Central memory CD4-positive, alpha-beta T cell (primary cell): ENCODE data around the gene BMX.

ENCODE experiments used
- DNase-seq: peaks from one replicate; pipeline ENCODE4 v3.0.0; 2022

Gene BMX

DNA sequence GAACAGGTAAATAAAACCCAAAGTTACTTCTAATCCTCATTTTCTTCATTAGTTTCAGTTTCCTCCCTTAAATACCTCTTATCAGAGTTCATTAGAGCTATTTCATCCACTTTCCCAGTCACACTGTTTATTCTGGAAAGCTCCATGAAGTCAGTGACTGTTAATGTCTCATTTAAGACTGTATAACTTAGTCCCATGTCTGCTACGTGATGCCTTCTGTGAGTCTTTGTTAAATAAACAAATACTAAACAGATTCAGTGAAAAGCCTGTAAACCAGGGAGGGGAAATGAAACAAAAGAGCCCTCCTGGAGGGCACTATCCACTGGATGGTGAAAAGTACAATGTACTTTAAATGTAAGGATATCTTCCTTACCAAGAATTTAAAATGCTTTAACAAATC lies 75.4 kb downstream of the BMX start:
- no peak for DNase-seq

DNA sequence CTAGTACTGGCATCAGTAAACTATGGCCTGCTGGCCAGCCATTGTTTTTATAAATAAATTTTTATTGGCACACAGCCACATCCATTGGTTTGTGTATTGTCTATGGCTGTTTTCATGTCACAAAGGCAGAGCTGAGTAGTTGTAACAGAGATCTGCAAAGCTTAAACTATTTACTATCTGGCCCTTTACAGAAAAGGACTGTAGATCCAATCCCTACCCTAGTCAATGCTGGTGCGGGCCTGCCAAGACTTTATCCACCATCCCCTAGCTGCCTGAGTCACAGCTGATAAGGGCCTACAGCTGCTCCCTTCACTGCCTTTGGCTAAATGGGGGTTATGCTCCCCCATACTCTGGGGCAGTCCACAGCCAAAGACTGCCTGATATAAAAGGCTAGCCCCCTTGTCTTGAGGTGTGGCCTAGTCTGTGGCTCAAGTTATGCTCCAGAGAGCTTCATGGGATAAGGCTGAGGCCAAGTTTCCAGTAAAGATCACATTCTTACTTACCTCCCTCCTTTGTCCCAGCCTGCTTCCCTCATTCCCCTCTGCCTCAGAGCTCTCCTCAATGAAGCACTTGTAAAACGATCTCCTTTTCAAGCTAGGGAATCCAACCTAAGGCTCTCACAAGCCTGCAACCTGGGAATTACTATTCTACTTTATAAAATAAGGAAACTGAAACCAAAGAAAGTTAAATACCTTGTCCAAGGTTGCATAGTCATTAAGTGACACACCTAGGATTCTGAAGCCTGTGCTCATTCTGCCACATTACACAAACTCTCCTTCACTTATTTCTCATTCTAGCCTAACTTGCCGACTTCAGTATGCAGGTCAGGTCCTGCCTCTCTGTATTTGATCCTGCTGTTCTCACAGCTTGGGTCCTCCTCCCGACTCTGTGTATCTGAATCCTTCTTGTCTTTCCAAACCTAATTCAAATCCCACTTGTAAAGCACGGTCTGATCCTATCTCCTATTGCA lies 79.5 kb downstream of the BMX start:
- no peak for DNase-seq

DNA sequence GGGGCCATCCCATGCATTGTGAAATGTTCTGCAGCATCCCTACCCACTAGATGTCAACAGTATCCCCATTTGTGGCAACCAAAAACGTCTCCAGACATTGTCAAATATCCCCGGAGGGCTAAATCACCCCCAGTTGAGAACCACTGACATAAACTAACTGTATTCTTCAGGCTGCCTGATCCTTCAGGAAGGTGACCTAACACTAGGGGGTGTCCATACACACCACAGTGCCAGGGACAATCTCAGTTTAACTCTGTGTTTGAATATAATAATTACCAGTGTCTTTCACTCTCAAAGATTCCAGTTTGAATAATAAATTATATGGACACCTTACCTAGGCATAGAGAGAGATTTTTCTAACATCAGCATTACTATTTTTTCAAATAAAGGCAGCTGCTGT lies 93.8 kb downstream of the BMX start:
- no peak for DNase-seq

DNA sequence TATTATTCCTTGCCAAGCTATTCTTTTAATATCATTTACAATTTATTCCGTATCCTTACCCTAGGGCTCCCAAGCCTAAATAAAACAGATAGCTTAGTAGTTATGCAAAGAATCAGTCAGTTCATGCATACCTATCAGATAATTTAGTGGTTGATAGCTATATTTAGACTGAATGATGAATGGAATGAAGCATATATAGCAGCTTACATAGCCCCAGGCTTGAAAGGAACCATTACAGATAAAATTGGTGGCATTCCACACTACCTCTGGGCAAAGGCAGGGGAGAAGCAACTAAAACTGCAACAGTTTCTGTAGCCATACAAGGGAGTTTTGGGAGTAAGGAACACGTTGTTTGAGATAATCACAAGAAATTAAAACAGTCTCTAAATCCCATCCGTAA lies 97.4 kb downstream of the BMX start:
- no peak for DNase-seq

DNA sequence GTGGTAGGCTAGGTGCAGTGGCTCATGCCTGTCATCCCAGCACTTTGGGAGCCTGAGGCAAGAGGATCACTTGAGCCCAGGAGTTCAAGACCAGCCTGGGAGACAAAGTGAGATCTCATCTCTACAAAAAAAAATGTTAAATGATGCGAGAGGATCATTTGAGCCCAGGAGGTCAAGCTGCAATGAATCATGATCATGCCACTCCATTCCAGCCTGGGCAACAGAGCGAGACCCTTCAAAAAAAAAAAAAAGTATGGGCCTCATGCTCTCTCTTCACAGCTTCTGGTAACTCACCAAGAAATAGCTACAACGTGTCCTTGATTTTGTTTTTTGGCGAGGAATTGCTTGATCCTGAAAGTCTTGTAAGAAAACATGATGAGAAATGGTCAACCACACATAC lies 98.9 kb downstream of the BMX start:
- no peak for DNase-seq

DNA sequence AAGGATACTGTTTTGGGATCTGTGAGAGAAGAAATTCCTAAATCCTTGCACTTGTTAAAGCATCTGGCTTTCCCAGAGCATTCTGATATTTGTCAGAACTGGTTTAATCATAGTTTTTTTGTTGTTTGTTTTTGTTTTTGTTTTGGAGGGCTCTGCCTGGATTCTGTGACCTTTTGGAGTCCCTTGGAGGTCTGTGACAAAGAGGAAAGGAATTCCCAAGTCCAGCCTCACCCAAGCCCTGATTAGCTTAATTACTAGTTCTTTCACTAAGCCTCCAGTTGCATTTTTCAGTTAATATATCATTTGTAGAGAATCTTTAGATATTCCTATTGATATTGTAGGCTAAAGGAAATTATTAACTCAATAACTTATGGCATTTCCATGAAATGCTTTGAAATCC lies 99.4 kb downstream of the BMX start:
- no peak for DNase-seq

DNA sequence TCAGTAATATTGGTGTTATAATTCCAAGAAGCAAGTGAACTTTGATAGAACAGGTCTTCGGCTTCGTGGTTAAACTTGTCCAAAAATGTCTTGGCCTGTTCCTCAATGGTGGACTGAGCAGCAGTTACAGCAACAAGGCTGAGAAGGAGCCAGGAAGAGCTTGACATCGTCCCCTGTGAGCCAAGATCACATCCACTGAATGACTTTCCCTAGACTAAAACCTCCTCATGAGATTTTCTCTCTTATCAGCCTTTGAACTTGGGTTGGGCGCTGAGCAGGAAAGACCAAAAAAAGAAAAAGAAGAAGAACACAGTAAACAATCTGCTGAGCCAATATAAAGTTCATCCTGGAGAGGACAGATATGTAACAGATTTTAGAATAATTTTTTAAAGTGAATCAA lies 100.1 kb downstream of the BMX start, which contains the start of gene ACE2:
TSS of gene ACE2 (minus strand) at position 216 of the 400 bp plus-strand sequence. CDS start at position 167, 49 bp downstream.
- no peak for DNase-seq

DNA sequence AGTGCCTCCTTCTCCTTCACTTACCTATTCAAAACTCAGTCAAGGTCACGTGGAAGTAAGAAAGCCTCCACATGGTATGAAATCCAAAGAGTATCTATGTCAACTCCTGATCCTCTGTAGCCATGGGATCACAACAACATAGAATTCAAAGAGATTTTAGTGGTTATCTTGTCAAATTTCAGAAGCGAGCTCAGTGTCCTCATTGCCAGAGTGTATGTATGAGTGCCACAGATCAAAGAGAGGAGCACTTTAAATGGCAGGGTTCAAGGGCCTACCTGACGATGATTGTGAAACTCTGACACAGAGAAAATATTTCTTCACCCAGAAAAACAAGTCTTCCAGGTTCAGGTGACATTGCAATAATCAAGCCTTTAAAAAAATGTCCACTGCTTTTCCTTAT lies 101.3 kb downstream of the BMX start:
- DNase-seq, result no peak

DNA sequence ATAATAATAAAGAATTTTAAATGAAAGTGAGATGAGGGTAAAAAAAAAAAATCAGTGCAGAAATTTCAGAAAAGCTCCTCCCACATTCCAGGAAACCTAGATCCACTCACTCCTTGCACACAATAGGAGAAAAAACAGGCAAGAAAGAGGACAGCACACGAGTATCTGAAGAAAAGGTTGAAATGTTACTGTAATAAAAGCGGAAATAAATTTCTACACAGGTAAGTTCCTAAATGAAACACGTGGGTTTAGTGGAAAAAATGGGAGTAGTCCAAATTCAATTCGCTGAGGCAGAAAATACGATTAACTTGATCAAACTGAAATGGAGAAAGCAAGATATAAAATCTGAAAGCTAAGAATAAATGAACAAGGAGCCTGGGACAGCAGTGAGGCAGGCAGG lies 102.2 kb downstream of the BMX start:
- DNase-seq, result no peak

DNA sequence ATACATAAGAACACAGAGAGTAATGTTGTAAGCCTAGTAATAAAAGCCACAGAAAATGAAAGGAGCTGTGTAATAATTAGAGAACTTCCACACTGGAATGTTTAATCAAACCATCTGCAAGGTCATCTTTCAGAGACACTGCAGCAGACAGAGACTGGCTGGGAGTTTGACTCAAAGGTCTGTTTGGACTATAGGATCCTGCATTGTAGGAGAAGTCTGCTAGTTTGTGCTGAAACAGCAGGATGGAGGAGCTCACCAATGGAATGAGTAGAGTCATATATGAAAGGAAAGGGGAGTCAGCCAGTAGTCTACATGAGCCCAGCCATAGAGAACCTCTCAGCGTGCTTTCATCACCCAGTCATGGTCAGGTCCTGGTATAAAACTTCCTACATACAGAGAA lies 104.6 kb downstream of the BMX start:
- DNase-seq, result no peak
